ENCODE data around the gene ARMC9. TPM values are rescaled to one million over a fixed set of nuclear protein-coding genes. Genes with fewer than 3 reads are reported as not detected.
"Not testable (repeated sequence)": the region's sequence is repeated elsewhere in the genome, so short reads cannot be mapped to it uniquely, and the experiment has no call there.

The ARMC9 gene
- total RNA-seq, 3 donors from 2014 or later, result 10.9 to 32.2 (median 11.9) TPM

- Histone ChIP-seq H3K9me3 (no peaks in the 10 kb centered on the region), H3K36me3 (ENCODE audit: low read depth) (no peaks in the 10 kb centered on the region), H3K4me1 (ENCODE audit: low read depth) (peaks cover 43% of the 10 kb centered on the region), H3K4me3 (no peak overlapping the region)
- no peak for ATAC-seq
- no peak for DNase-seq
- TF ChIP-seq, protein P1, sequence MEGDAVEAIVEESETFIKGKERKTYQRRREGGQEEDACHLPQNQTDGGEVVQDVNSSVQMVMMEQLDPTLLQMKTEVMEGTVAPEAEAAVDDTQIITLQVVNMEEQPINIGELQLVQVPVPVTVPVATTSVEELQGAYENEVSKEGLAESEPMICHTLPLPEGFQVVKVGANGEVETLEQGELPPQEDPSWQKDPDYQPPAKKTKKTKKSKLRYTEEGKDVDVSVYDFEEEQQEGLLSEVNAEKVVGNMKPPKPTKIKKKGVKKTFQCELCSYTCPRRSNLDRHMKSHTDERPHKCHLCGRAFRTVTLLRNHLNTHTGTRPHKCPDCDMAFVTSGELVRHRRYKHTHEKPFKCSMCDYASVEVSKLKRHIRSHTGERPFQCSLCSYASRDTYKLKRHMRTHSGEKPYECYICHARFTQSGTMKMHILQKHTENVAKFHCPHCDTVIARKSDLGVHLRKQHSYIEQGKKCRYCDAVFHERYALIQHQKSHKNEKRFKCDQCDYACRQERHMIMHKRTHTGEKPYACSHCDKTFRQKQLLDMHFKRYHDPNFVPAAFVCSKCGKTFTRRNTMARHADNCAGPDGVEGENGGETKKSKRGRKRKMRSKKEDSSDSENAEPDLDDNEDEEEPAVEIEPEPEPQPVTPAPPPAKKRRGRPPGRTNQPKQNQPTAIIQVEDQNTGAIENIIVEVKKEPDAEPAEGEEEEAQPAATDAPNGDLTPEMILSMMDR (IDR thresholded peaks at IDR 0.05), result no peak
- intact Hi-C loops (cut with DNase I, micrococcal nuclease), result no loop called here
Observed at GRCh38 chr2:231246171-231246842, 47.9 kb downstream of the ARMC9 start.

GRCh38 chr2:231250146-231250545 is 51.7 kb downstream of the ARMC9 start:
- no peak for ATAC-seq
- DNase-seq, result no peak
- TF ChIP-seq, protein P1 (IDR thresholded peaks at IDR 0.05), result no peak
- Histone ChIP-seq H3K9me3 (no peaks in the 10 kb centered on the region), H3K4me1 (ENCODE audit: low read depth) (peaks cover 14% of the 10 kb centered on the region), H3K36me3 (ENCODE audit: low read depth) (no peaks in the 10 kb centered on the region), H3K4me3 (no peak overlapping the region)
- intact Hi-C loops (cut with DNase I, micrococcal nuclease), result no loop called here

DNA sequence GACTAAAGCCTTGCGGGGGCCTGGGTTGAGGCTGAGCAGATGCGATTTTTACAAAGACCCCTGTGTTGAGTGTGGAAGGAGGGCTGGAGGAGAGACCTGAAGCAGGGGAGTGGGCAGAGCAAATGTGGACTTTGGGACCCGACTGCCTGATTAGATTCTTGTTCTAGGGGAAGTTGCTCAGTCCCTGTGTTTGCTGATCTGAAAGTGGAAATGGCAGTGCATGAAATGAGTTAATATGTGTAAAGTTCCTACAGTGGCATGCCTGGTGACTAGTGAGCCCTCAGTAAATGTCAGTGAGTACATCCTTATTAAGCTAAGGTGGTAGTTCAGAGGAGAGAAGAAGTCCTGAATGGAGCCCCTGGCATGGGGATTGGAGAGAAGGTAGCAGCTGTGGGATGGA is 52.3 kb downstream of the ARMC9 start:
- peak; percentile 22 for ATAC-seq
- intact Hi-C loops (cut with DNase I, micrococcal nuclease), result no loop called here
- H3K36me3 ChIP-seq (ENCODE audit: low read depth), result no peaks in the 10 kb centered on the region
- H3K4me1 ChIP-seq (ENCODE audit: low read depth), result peaks cover 9% of the 10 kb centered on the region
- no peak for DNase-seq
- TF ChIP-seq, protein P1 (IDR thresholded peaks at IDR 0.05), result no peak
- no peak overlapping the region for H3K4me3 ChIP-seq
- no peaks in the 10 kb centered on the region for H3K9me3 ChIP-seq

DNA sequence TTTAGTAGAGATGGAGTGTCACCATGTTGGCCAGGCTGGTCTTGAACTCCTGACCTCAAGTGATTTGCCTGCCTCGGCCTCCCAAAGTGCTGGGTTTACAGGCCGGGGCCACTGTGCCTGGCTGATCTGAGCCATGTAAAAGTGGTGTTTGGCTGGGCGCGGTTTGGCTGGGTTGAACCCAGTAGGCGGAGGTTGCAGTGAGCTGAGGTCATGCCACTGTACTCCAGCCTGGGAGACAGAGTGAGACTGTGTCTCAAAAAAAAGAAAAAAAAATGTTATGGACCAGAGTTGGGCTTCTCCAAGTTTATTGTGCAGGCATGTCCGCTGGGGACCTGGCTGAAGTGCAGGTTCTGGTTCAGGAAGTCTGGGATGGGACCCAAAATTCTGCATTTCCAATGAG is 54.9 kb downstream of the ARMC9 start:
- DNase-seq; H3K4me1 ChIP-seq (ENCODE audit: low read depth); H3K36me3 ChIP-seq (ENCODE audit: low read depth); H3K4me3 ChIP-seq; intact Hi-C loops (cut with DNase I, micrococcal nuclease); H3K9me3 ChIP-seq: not testable (repeated sequence)
- peak; percentile 53 for ATAC-seq

- no peaks in the 10 kb centered on the region for H3K36me3 ChIP-seq (ENCODE audit: low read depth)
- no peak overlapping the region for H3K4me3 ChIP-seq
- TF ChIP-seq, protein P1 (IDR thresholded peaks at IDR 0.05), result no peak
- H3K9me3 ChIP-seq, result no peaks in the 10 kb centered on the region
- DNase-seq (no peak), ATAC-seq (no peak)
- intact Hi-C loops (cut with DNase I, micrococcal nuclease), result no loop called here
- H3K4me1 ChIP-seq (ENCODE audit: low read depth), result peaks cover 16% of the 10 kb centered on the region
Observed at GRCh38 chr2:231256494-231256893, 58.1 kb downstream of the ARMC9 start.

GRCh38 chr2:231257763-231258162 is 59.3 kb downstream of the ARMC9 start:
- ATAC-seq (peak; percentile 52), DNase-seq (no peak)
- Histone ChIP-seq H3K36me3 (ENCODE audit: low read depth) (no peaks in the 10 kb centered on the region), H3K4me3 (no peak overlapping the region), H3K9me3 (no peaks in the 10 kb centered on the region), H3K4me1 (ENCODE audit: low read depth) (peaks cover 16% of the 10 kb centered on the region)
- intact Hi-C loops (cut with DNase I, micrococcal nuclease), result no loop called here
- TF ChIP-seq, protein P1 (IDR thresholded peaks at IDR 0.05), result no peak
